Trophoblast cell (in vitro differentiated cells and primary cell): ENCODE data around the gene GSTP1.

Experiments
- DNase-seq, 2 donors: peaks; one replicate each; pipeline ENCODE4 v3.0.0-alpha.2; 2016
- H2AFZ ChIP-seq: 2 replicates; pipeline ENCODE4 v1.6.1; 2013; ENCODE audit warnings: low read length, moderate library complexity, mild to moderate bottlenecking; ENCODE audit not compliant: insufficient read depth, poor library complexity
- H2AK5ac ChIP-seq: 2 replicates; pipeline ENCODE4 v1.6.1; 2013; ENCODE audit warnings: mild to moderate bottlenecking, low read length
- H2BK120ac ChIP-seq: 2 replicates; pipeline ENCODE4 v1.6.1; 2013; ENCODE audit warnings: low read length, mild to moderate bottlenecking, moderate library complexity; ENCODE audit not compliant: insufficient read depth, poor library complexity
- H2BK12ac ChIP-seq: 2 replicates; pipeline ENCODE4 v1.6.1; 2013; ENCODE audit warnings: mild to moderate bottlenecking, low read length, moderate library complexity
- H2BK5ac ChIP-seq: 2 replicates; pipeline ENCODE4 v1.6.1; 2013; ENCODE audit warnings: low read length, low read depth, moderate library complexity, mild to moderate bottlenecking; ENCODE audit not compliant: poor library complexity
- H3K14ac ChIP-seq: 2 replicates; pipeline ENCODE4 v1.6.1; 2013; ENCODE audit warnings: mild to moderate bottlenecking, low read length
- H3K18ac ChIP-seq: 2 replicates; pipeline ENCODE4 v1.6.1; 2013; ENCODE audit warnings: mild to moderate bottlenecking, low read length
- H3K23ac ChIP-seq: 2 replicates; pipeline ENCODE4 v1.6.1; 2013; ENCODE audit warnings: low read length
- H3K27ac ChIP-seq: 2 replicates; pipeline ENCODE4 v1.5.1; 2013; ENCODE audit warnings: low read depth, mild to moderate bottlenecking, inconsistent platforms, low read length, moderate library complexity
- H3K27me3 ChIP-seq: 2 replicates; pipeline ENCODE4 v1.6.1; 2013; ENCODE audit warnings: inconsistent platforms, mild to moderate bottlenecking, low read length, moderate library complexity; ENCODE audit not compliant: insufficient read depth
- H3K36me3 ChIP-seq, 2 experiments: 1 replicate in 1 of 2; 2 replicates in 1 of 2; pipeline ENCODE4 v1.6.1; 2013; ENCODE audit warnings: low read length in 2 of 2, mild to moderate bottlenecking in 2 of 2, moderate library complexity in 1 of 2; ENCODE audit not compliant: insufficient read depth in 2 of 2, control insufficient read depth in 1 of 2
- H3K4ac ChIP-seq: 2 replicates; pipeline ENCODE4 v1.6.1; 2013; ENCODE audit warnings: low read depth, mild to moderate bottlenecking, low read length, moderate library complexity
- H3K4me1 ChIP-seq, 2 experiments: 1 replicate in 1 of 2; 2 replicates in 1 of 2; pipeline ENCODE4 v1.6.1; 2013; ENCODE audit warnings: low read length in 2 of 2, mild to moderate bottlenecking in 2 of 2, moderate library complexity in 1 of 2; ENCODE audit not compliant: insufficient read depth in 2 of 2, control insufficient read depth in 1 of 2
- H3K4me2 ChIP-seq: 2 replicates; pipeline ENCODE4 v1.6.1; 2013; ENCODE audit warnings: inconsistent platforms, mild to moderate bottlenecking, low read length, moderate library complexity
- H3K4me3 ChIP-seq: 2 replicates; pipeline ENCODE4 v1.5.1; 2013; ENCODE audit warnings: mild to moderate bottlenecking, low read depth, low read length, inconsistent platforms
- H3K79me1 ChIP-seq: one replicate; pipeline ENCODE4 v1.6.1; 2013; ENCODE audit warnings: low read length
- H3K79me2 ChIP-seq: 2 replicates; pipeline ENCODE4 v1.6.1; 2013; ENCODE audit warnings: low read length, mild to moderate bottlenecking; ENCODE audit not compliant: control insufficient read depth, insufficient read depth, poor library complexity
- H3K9ac ChIP-seq: 2 replicates; pipeline ENCODE4 v1.6.1; 2013; ENCODE audit warnings: mild to moderate bottlenecking, low read length
- H3K9me3 ChIP-seq: 2 replicates; pipeline ENCODE4 v1.6.1; 2013; ENCODE audit warnings: low read depth, mild to moderate bottlenecking, control low read depth, inconsistent platforms, low read length; ENCODE audit not compliant: insufficient read depth
- H4K12ac ChIP-seq: 2 replicates; pipeline ENCODE4 v1.6.1; 2013; ENCODE audit warnings: low read depth, mild to moderate bottlenecking, low read length, moderate library complexity
- H4K8ac ChIP-seq: 2 replicates; pipeline ENCODE4 v1.6.1; 2013; ENCODE audit warnings: low read depth, mild to moderate bottlenecking, low read length, moderate library complexity
- H4K91ac ChIP-seq: one replicate; pipeline ENCODE4 v1.6.1; 2013; ENCODE audit warnings: low read depth, mild to moderate bottlenecking, low read length, moderate library complexity
- WGBS: extraction: QIAGEN DNeasy Blood & Tissue Kit; methylation state at CpG from one replicate; pipeline ENCODE4 v1.1.7; 2013; ENCODE audit warnings: missing lambda C conversion rate; ENCODE audit not compliant: insufficient read length, insufficient coverage; ENCODE audit errors: extremely low coverage; 5-methylcytosine and 5-hydroxymethylcytosine counted together

GSTP1 gene

DNA sequence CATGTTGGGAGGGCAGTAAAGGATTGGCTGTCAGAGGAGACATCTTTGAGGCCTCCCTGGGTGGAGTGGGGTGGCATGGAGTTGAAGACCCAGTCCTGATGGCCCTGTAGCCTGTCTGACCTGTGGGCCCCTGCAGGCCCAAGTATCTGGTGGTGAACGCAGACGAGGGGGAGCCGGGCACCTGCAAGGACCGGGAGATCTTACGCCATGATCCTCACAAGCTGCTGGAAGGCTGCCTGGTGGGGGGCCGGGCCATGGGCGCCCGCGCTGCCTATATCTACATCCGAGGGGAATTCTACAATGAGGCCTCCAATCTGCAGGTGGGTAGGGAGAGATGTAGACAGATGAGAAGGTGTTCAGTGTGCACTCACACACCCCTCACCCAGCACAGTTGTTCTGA is 25.7 kb downstream of the GSTP1 start:
- no peak overlapping the region for H2AFZ ChIP-seq
- H3K79me2 ChIP-seq = peaks cover 3% of the 10 kb centered on the region
- no peak overlapping the region for H2AK5ac ChIP-seq
- H4K91ac ChIP-seq = no peak overlapping the region
- no peaks in the 10 kb centered on the region for H3K27me3 ChIP-seq
- H4K8ac ChIP-seq = no peak overlapping the region
- no peak overlapping the region for H2BK120ac ChIP-seq
- H4K12ac ChIP-seq = no peak overlapping the region
- no peak overlapping the region for H2BK5ac ChIP-seq
- H3K4me1 ChIP-seq = peaks cover 16 to 18% of the 10 kb centered on the region in 2 experiments
- peaks cover 43 to 46% of the 10 kb centered on the region in 2 experiments for H3K36me3 ChIP-seq
- H3K4me3 ChIP-seq = no peak overlapping the region
- H3K9ac ChIP-seq = no peak overlapping the region
- no peak overlapping the region for H3K14ac ChIP-seq
- no peak for DNase-seq
- no peak overlapping the region for H3K4me2 ChIP-seq
- no peak overlapping the region for H2BK12ac ChIP-seq
- no CpG with 5 or more reads among the region's 10 CpGs for WGBS
- no peak overlapping the region for H3K23ac ChIP-seq
- no peak overlapping the region for H3K4ac ChIP-seq
- H3K9me3 ChIP-seq = peaks cover 2% of the 10 kb centered on the region
- peaks cover 10% of the 10 kb centered on the region for H3K79me1 ChIP-seq
- no peak overlapping the region for H3K18ac ChIP-seq
- no peak overlapping the region for H3K27ac ChIP-seq

DNA sequence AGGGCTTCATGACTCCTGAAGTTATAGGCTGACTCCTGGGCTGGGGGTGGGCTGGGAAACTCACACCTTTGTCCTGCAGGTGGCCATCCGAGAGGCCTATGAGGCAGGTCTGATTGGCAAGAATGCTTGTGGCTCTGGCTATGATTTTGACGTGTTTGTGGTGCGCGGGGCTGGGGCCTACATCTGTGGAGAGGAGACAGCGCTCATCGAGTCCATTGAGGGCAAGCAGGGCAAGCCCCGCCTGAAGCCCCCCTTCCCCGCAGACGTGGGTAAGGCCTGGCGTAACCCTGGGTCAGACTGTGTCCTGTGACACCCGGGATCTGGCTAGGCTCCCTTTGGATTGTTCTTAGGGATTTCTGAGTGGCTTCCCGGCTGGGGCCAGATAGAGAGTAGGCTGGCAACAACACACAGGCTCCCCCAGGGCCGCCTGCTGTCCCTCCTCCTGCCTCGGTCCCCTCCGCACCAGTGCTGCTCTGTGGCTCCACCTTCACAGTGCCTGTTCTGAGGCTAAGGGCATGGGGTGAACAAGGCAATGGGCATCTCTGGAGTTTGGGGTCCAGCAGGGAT is 26.8 kb downstream of the GSTP1 start:
- Histone ChIP-seq H3K23ac (no peak overlapping the region), H2BK5ac (no peak overlapping the region), H3K36me3 (peaks cover 43 to 46% of the 10 kb centered on the region in 2 experiments), H2AK5ac (no peak overlapping the region), H4K91ac (no peak overlapping the region), H2BK12ac (no peak overlapping the region), H3K27ac (no peak overlapping the region), H3K4me3 (no peak overlapping the region), H3K4me2 (no peak overlapping the region), H3K9ac (no peak overlapping the region), H3K27me3 (no peaks in the 10 kb centered on the region), H3K14ac (no peak overlapping the region), H2BK120ac (no peak overlapping the region), H3K18ac (no peak overlapping the region), H3K4ac (no peak overlapping the region), H4K8ac (no peak overlapping the region), H3K9me3 (peaks cover 2% of the 10 kb centered on the region), H3K79me1 (peaks cover 10% of the 10 kb centered on the region), H4K12ac (no peak overlapping the region), H2AFZ (no peak overlapping the region), H3K79me2 (peaks cover 3% of the 10 kb centered on the region), H3K4me1 (peaks cover 18 to 20% of the 10 kb centered on the region in 2 experiments)
- DNase-seq = no peak
- WGBS = no CpG with 5 or more reads among the region's 15 CpGs

DNA sequence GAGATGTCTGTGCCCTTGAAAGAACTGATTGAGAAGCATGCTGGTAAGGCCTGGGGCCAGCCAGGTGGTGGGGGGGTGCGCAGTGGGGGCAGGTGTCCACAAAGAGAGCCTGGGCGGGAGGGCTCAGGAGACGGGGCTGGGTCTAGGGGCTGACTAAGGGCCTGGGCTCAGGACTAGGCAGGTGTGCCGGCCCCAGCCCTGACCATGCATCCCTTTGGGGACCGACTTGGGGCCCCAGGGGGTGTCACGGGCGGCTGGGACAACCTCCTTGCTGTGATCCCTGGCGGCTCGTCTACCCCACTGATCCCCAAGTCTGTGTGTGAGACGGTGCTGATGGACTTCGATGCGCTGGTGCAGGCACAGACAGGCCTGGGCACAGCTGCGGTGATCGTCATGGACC is 27.6 kb downstream of the GSTP1 start:
- H3K23ac ChIP-seq = no peak overlapping the region
- peaks cover 3% of the 10 kb centered on the region for H3K79me2 ChIP-seq
- H3K79me1 ChIP-seq = peaks cover 9% of the 10 kb centered on the region
- H3K27me3 ChIP-seq = no peaks in the 10 kb centered on the region
- H3K9ac ChIP-seq = no peak overlapping the region
- H4K8ac ChIP-seq = no peak overlapping the region
- H3K27ac ChIP-seq = no peak overlapping the region
- H4K12ac ChIP-seq = no peak overlapping the region
- whole genome bisulfite sequencing = no CpG with 5 or more reads among the region's 14 CpGs
- no peak overlapping the region for H2AK5ac ChIP-seq
- no peak overlapping the region for H2BK5ac ChIP-seq
- H3K18ac ChIP-seq = no peak overlapping the region
- no peak overlapping the region for H2BK120ac ChIP-seq
- H3K4ac ChIP-seq = no peak overlapping the region
- no peak overlapping the region for H3K14ac ChIP-seq
- no peak overlapping the region for H3K4me3 ChIP-seq
- DNase-seq = no peak
- H3K4me2 ChIP-seq = no peak overlapping the region
- no peak overlapping the region for H2AFZ ChIP-seq
- H4K91ac ChIP-seq = no peak overlapping the region
- peaks cover 43 to 46% of the 10 kb centered on the region in 2 experiments for H3K36me3 ChIP-seq
- no peak overlapping the region for H2BK12ac ChIP-seq
- H3K9me3 ChIP-seq = peaks cover 6% of the 10 kb centered on the region
- H3K4me1 ChIP-seq = peaks cover 17 to 19% of the 10 kb centered on the region in 2 experiments

DNA sequence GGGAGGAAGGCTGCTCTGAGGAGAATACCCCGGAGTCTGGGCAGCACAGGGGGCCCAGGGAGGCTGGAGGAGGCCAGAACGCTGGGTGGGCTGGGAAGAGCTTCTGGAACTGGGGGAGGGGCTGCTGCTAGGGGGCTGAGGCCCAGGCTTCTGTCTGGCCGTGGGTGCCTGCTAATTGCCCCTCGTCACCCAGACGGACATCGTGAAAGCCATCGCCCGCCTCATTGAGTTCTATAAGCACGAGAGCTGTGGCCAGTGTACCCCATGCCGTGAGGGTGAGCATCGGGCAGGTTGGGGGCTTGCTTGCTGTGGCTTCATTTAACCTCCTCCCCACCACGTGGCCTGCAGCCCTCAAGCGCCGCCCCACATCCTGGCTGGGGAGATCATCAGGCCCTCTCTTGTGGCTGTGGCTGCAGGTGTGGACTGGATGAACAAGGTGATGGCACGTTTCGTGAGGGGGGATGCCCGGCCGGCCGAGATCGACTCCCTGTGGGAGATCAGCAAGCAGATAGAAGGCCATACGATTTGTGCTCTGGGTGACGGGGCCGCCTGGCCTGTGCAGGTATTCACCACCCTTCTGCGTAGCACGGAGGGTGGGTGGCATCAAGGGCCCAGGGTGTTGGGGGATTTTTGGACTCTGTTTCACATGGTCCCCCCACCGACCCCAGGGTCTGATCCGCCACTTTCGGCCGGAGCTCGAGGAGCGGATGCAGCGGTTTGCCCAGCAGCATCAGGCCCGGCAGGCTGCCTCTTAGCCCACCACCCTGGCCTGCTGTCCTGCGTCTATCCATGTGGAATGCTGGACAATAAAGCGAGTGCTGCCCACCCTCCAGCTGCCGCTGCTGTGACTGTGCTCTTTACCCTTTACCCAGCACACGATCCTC is 28.3 kb downstream of the GSTP1 start:
- H2AFZ ChIP-seq = no peak overlapping the region
- H3K14ac ChIP-seq = no peak overlapping the region
- H3K27me3 ChIP-seq = peaks cover 3% of the 10 kb centered on the region
- peaks cover 43 to 46% of the 10 kb centered on the region in 2 experiments for H3K36me3 ChIP-seq
- no peak overlapping the region for H4K8ac ChIP-seq
- no peak overlapping the region for H3K23ac ChIP-seq
- H3K18ac ChIP-seq = no peak overlapping the region
- H4K91ac ChIP-seq = no peak overlapping the region
- H2BK12ac ChIP-seq = no peak overlapping the region
- no CpG with 5 or more reads among the region's 37 CpGs for WGBS
- H3K4ac ChIP-seq = no peak overlapping the region
- H2BK5ac ChIP-seq = no peak overlapping the region
- no peak overlapping the region for H3K27ac ChIP-seq
- H3K9ac ChIP-seq = no peak overlapping the region
- H3K4me2 ChIP-seq = no peak overlapping the region
- H3K4me1 ChIP-seq = peaks cover 15 to 16% of the 10 kb centered on the region in 2 experiments
- H3K79me2 ChIP-seq = peaks cover 1% of the 10 kb centered on the region
- no peak overlapping the region for H3K4me3 ChIP-seq
- no peak overlapping the region for H2AK5ac ChIP-seq
- H3K9me3 ChIP-seq = peaks cover 4% of the 10 kb centered on the region
- no peak overlapping the region for H2BK120ac ChIP-seq
- no peak for DNase-seq
- peaks cover 5% of the 10 kb centered on the region for H3K79me1 ChIP-seq
- H4K12ac ChIP-seq = no peak overlapping the region
